Measurements from ENCODE around the gene QSOX2. TPM values are rescaled to one million over a fixed set of nuclear protein-coding genes. Genes with fewer than 3 reads are reported as not detected.

QSOX2 gene
- total RNA-seq, 1 experiment from 2014 or later: 40.0 TPM

- peaks cover 2% of the 10 kb centered on the region; the same call in 1 of the 2 replicates for H3K4me1 ChIP-seq (ENCODE audit: control insufficient read depth, insufficient read depth, low read length)
- TF ChIP-seq TCF7L2 (IDR thresholded peaks at IDR 0.05; ENCODE audit: low read depth, low read length): no peak
- TF ChIP-seq CTCF (IDR thresholded peaks at IDR 0.05): no peak
- TF ChIP-seq REST (IDR thresholded peaks at IDR 0.05; ENCODE audit: insufficient read depth in 1 of 2, low read depth in 2 of 2, low read length in 1 of 2): peak; percentile 36 to 85; a peak in 2 of 4 replicates
- no peak for TF ChIP-seq SIN3A (IDR thresholded peaks at IDR 0.05; ENCODE audit: borderline replicate concordance, insufficient read depth, low read depth, low read length)
- TF ChIP-seq POLR2AphosphoS5 (IDR thresholded peaks at IDR 0.05; ENCODE audit: low read depth, low read length): no peak
- ATAC-seq (no peak), DNase-seq (ENCODE audit: low read depth, low spot score) (no peak)
- intact Hi-C loops (cut with micrococcal nuclease; ENCODE audit: unreplicated experiment) (no loop called here), in situ Hi-C loops (cut with HindIII; ENCODE audit: low pct_unique_long_range_greater_than_20kb, low sequenced_read_pairs) (no loop called here)
- POLR2A ChIA-PET: no interaction called here
- no peaks in the 10 kb centered on the region for H3K9me3 ChIP-seq (ENCODE audit: control insufficient read depth, insufficient read depth, low read depth, low read length)
- no TSS peak for BruUV-seq (replicated peaks)
- no peak overlapping the region for H3K27ac ChIP-seq (ENCODE audit: low read length)
- no peak overlapping the region for H3K4me3 ChIP-seq (ENCODE audit: low read depth in 2 of 2, low read length in 2 of 2)
- CTCF ChIA-PET: no interaction called here
- no peaks in the 10 kb centered on the region for H3K36me3 ChIP-seq (ENCODE audit: control insufficient read depth, insufficient read depth, low read length)
- no peaks in the 10 kb centered on the region for H3K27me3 ChIP-seq (ENCODE audit: control insufficient read depth, insufficient read depth, low read length)
Observed at GRCh38 chr9:136201609-136202453, 43.8 kb downstream of the QSOX2 start.

GRCh38 chr9:136201174-136201573 lies 44.4 kb downstream of the QSOX2 start:
- intact Hi-C loops (cut with micrococcal nuclease; ENCODE audit: unreplicated experiment): no loop called here
- Histone ChIP-seq H3K4me1 (ENCODE audit: control insufficient read depth, insufficient read depth, low read length) (peaks cover 2% of the 10 kb centered on the region; the same call in 1 of the 2 replicates), H3K36me3 (ENCODE audit: control insufficient read depth, insufficient read depth, low read length) (no peaks in the 10 kb centered on the region), H3K27me3 (ENCODE audit: control insufficient read depth, insufficient read depth, low read length) (no peaks in the 10 kb centered on the region), H3K4me3 (ENCODE audit: low read depth in 2 of 2, low read length in 2 of 2) (no peak overlapping the region), H3K9me3 (ENCODE audit: control insufficient read depth, insufficient read depth, low read depth, low read length) (no peaks in the 10 kb centered on the region), H3K27ac (ENCODE audit: low read length) (no peak overlapping the region)
- TF ChIP-seq SIN3A (IDR thresholded peaks at IDR 0.05; ENCODE audit: borderline replicate concordance, insufficient read depth, low read depth, low read length) (no peak), TCF7L2 (IDR thresholded peaks at IDR 0.05; ENCODE audit: low read depth, low read length) (no peak), CTCF (IDR thresholded peaks at IDR 0.05) (no peak)
- in situ Hi-C loops (cut with HindIII; ENCODE audit: low pct_unique_long_range_greater_than_20kb, low sequenced_read_pairs): no loop called here
- ChIA-PET CTCF (no interaction called here), POLR2A (no interaction called here)
- ATAC-seq: no peak
- DNase-seq (ENCODE audit: low read depth, low spot score): no peak
- no TSS peak for BruUV-seq (replicated peaks)

Data from Panc1 (cell line).